Activated CD4-positive, alpha-beta T cell treated with anti-CD3 and anti-CD28 coated beads for 1 hour (primary cell): ENCODE measurements around the gene ABHD16A.

Experiments used
- DNase-seq: peaks from one replicate; pipeline ENCODE4 v3.0.0-alpha.2; 2020

ABHD16A gene

DNA sequence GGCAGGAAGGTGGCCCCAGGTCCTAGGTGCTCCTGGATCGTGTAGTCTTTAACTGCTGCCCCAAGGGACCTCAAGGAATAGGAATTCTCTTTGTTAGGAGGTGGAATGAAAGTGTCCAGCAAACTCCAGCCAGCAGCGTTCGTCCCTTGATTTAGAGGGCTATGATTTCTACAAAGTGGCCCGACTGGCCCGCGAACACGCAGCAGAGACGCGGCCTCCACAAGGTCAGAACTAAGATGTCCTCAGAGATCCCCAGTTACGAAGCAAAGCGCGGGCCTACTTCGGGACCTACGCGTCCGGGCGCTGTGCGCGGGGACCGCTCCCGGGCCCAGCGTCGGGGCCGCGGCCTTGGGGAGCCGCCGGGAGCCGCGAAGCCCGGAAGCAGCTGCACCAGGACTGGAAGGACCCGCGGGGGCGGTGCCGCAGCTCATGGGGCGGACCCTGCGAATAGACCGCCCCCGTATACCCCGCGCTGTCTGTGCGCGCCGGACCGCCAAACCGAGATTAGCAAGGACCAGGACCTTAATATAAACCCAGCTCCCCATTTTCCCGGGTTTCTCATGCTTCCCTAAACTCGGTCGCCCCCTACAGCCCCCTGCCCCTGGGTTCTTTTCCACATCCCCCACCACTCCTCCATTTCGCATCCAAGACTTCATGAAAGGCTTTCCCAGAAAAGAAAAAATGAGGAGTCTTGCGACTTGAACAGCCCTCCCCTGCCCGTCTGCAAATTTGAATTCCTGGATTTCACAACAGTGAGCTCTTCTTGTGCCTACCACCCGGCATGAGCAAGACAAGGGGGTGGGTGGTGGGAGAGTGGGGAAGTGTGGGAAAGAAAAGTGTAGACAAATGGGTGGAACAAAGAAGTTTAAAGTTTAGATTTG lies 42.5 kb downstream of the ABHD16A start, which contains the start of gene C6orf47:
Gene C6orf47 (minus strand): TSS at position 398 of the 881 bp plus-strand sequence. CDS start 831 bp downstream, outside the sequence.
- DNase-seq: peak; percentile 67

DNA sequence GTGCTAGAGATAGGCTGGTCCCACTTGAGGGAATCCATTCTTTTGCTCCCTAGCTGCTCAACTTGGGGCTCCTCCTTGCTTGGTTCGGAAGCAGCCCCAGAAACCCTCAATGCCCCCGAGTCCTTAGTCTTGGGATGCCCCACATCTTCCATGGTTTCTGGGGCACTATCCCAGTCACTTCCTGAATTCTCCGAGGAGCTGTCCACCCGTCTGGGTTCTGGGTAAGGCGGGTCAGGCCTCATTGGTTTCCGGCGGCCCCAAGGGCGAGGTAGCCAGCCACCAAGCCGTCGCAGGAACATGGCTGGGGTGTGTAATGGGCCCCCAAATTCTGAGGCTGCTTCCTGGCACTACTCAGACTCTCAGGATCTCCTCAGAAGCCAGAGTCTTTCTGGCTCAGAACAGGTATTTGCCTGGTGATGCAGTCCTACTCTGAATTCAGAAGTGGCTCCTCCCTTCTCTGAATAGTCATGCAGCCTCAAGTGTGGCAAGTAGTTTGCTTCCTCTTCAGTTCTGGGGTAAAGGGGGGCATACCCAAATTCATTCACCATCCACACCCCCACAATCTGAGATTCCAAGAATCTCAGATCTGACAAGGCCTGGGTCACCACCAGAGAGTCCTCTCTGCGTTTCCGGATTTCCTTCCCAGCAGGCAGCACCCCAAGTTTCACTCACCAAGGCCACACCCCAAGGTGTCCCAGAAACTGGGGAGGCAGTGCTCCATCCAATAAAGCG lies 43.3 kb downstream of the ABHD16A start:
- no peak for DNase-seq

DNA sequence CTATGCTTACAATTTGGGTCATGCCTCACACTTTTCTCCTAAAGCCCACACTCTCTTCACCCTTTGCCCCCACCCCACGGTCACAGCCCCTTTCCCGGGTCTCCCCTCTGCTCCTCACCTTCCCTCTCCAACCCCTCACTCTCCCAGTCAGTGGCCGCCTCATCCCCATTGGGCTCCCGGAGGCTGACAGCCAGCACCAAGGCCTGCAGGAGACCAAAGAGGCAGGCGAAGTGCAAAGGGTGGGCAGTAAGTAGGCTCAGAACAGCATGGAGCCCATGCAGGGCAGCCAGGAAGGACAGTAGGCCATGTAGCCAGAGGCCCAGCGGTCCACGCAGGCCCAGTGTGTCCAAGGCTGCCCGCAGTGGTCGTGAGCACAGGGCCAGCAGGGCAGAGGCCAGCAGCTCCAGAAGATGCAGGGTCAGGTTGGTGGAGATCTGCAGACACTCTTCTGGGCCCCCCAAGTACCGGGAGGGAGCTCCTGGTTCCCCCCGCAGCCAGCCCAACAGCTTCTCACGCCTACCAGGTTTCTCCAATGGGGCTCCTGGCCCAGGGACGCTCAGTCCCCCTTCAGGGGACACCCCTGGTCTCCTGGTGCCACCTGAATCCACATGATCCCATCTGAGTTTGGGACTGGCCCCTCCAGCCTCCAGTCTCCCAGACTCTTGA lies 44.0 kb downstream of the ABHD16A start:
- no peak for DNase-seq

DNA sequence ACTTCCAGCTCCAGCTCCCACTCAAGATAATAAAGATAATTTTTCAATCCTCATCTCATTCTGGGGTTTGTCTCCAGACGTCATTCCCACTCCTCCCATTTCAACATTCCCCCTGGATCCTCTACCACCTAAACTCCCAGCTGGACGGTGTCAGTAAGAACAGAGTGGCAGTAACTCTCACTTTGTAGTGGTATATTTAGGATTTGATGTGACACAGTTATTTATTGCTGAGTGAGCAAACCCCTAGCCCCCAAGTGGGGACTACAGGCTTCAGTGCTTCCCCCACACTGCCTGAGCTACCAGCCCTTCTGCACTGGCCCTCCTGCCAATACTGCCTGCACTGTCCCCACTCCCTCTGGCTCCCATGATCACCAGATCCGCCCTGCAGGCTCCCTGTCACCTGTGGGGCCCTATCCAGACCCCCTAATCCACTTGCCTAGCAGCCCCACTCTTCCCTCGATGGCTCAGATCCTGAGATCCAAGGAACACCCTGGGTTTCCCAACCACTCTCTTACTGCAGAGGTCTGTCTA lies 44.9 kb downstream of the ABHD16A start:
- DNase-seq: no peak

DNA sequence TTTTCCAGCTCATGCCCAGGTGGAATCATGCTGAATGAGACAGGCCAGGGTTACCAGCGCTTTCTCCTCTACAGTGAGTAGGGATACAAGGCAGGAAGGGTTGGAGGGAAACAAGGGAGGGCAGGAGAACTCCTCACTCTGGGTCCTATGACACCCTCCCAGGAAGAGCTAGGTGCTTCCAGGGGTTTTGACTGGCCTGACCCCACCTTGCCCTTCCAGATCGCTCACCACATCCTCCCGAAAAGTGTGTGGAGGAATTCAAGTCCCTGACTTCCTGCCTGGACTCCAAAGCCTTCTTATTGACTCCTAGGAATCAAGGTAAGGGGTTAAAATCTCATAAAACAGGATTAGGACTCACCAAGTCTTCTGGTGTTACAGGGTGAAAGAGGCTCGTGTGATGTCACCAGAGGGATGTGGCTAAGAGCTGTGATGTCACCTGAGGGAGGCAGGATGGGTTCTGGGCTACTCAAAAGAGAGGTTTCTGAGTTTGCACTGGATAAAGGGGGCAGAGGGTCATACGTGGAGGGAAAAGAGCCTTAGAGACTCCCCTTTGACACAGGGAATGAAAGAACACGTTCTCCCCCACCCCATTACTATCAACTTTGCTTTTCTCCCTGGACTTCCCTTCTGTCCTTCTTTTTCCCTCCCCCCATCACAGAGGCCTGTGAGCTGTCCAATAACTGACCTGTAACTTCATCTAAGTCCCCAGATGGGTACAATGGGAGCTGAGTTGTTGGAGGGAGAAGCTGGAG lies 45.5 kb downstream of the ABHD16A start:
- no peak for DNase-seq

DNA sequence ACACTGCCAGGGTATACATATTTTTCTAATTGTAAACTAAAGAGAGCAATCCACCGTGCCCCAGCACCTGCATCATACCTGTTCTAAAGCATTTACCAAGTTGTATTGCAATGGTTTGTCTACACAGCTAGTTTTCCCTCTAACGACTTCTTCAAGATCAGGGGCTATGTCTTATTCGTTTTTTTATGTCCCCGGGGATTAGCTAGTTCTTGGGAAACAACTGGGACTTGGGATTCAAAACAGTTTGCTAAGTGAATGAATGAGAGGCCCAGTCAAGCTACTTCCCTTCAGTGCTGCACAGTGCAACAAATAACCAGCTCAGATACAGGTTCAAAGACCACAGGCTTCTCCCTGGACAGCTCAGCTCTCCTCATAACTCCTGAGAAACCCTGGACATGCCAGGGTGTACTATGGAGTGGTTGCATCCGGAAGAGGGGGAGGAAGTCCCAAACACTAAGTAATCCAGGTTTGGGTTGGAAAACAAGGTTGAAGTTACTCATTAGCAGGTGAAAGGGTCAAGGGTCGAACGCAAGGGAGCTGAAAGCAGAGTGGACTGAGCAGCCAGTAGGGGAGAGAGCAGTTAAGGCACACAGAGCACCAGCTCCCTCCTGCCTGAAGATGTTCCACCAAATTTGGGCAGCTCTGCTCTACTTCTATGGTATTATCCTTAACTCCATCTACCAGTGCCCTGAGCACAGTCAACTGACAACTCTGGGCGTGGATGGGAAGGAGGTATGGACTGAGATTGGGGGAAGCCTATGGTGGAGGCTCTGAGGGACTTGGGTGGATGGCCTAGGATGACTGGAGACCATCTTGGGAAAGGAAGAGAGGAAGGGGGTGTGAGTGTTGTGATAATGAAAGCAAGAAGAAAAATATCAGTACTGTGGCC lies 47.5 kb downstream of the ABHD16A start, which contains the start of gene APOM:
Gene APOM (plus strand): TSS at position 546 of the 889 bp plus-strand sequence. CDS start 73 bp downstream, at position 619.
- no peak for DNase-seq

DNA sequence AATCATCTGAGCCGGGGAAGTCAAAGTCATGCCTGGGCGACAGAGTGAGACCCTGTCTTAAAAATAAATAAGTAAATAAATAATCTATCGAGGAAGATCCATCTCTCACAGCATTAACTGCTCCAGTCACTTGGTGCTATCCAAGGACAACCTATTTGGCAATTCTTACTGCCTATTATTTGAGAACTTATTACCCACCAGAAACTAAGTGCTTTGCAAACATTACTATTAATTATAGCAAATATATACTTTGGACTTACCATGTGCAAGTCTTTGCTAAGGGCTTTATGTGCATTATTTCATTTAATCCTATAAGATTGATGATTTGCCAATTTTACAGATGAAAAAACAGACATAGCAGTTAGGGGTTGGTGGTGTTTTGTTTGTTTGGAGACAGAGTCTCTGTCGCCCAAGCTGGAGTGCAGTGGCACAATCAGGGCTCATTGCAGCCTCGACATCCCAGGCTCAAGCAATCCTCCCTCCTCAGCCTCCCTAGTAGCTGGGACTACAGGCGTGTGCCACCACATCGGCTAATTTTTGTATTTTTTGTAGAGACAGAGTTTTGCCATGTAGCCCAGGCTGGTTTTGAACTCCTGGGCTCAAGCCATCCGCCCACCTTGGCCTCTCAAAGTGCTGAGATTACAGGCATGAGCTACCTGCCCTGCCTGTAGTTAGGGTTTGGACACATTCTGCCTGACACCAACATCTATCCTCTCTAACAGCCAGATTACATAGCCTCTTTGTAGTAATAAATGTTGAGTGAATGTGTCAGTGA lies 48.4 kb downstream of the ABHD16A start:
- DNase-seq: no peak

DNA sequence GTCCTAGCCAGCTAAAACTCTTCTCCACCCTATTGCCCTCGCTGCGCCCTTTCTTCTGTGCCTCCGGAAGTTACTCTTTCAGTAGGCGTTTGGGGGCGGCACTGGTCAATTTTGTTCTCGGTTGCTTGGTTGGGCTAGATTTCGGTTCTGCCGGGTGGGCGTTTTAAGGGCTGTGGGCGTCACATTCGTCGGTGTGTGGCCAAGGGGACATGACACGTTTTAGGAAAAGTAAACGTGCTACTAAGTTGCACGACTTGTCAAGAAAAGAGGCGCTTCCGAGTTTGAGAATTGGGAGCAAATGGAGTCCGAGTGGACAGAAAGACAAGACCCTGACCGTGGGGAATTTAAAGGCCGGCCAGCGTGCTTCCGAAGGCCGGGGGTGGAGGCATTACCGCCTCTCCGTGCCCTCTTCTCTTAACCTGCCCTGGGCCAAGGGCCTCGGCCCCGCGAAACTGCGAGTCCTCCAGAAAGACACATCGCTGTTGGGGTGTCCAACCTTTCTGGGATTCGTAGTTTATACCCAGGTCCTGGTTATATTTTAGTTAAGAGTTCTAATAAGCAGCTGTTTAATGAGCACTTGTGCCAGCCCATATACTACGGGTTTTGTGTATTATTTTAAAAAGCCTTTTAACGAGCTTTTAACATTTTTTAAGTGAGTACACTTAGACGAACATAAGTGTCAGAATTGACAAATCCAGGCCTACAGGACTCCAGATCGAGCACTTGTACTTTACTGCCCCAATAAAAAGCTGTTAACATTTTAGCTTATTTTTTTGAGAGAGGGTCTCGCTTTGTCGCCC lies 50.0 kb downstream of the ABHD16A start:
- DNase-seq: no peak

DNA sequence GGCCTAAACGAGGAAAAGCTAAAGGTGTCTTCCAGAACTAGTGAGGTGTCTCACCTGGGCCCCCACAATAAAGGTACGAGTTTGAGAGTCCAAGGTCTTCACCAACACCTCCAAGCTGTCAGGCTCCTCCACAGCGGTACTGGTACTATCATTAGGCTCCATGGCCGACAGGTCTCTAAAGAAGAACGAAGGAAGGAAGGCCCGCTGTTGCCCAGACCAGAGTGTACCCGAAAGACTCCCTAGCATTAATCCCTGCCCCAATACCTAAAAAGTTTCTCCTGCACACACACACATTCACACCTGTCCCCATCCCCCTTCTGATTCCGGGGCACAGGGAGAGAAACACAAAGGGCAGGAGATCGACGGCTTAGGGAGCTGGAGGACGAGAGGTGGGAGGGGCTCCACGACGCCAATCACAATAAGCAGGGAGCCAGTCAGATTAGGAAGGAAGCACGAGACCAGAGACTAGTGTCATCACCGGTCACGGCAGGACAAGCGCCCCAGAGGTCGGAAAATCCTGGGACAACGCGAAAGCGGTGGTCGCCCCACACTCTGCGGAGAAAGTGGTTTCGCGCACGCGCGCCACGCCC lies 51.4 kb downstream of the ABHD16A start:
- no peak for DNase-seq

DNA sequence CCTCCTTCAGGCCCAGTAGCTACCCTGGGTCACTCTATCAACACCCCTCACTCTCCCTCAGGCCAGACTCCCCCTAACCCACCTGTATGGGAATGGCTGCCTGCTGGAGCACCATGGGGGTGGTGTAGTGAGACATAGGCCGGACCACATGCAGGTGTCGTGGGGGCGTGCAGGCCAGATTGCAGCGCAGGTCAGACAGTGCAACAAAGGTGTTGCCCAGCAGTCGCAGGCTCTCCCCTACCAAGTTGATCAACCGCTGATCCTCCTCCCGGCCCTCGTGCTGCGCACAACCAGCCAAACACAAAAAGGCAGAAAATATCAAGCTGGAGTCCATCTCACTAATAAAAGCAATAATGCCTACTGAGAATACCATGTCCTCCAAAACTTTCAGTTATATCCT lies 57.8 kb downstream of the ABHD16A start:
- DNase-seq: no peak

DNA sequence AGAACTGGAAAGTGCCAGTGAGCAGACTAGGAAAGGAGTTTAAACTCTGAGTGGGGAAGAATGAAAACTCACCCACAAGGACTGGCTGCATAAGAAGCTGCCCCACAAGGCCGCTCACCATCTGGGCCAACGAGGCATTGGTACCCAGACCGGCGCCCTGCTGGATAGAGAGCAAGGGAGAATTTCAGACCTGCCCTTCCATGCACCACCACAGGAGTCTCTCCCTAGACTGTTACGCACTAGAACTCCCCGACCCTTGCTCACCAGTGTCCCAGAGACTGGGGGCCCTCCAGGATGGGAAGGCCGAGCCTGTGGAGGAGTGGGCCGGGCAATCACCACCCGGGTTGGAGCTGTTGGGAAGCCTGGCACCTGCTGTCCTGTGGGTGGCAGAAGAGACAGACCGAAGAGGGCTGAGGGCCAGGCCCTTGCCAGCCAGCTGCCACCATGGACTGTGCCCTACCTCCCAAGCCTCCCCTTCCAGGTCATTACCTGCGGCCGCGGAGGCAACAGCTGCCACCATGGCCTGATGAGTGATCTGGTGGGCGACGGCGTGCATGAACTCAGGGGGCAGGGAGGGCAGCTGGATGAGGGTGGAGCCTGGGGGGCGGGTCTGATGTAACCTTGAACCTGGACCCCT lies 59.2 kb downstream of the ABHD16A start:
- no peak for DNase-seq

DNA sequence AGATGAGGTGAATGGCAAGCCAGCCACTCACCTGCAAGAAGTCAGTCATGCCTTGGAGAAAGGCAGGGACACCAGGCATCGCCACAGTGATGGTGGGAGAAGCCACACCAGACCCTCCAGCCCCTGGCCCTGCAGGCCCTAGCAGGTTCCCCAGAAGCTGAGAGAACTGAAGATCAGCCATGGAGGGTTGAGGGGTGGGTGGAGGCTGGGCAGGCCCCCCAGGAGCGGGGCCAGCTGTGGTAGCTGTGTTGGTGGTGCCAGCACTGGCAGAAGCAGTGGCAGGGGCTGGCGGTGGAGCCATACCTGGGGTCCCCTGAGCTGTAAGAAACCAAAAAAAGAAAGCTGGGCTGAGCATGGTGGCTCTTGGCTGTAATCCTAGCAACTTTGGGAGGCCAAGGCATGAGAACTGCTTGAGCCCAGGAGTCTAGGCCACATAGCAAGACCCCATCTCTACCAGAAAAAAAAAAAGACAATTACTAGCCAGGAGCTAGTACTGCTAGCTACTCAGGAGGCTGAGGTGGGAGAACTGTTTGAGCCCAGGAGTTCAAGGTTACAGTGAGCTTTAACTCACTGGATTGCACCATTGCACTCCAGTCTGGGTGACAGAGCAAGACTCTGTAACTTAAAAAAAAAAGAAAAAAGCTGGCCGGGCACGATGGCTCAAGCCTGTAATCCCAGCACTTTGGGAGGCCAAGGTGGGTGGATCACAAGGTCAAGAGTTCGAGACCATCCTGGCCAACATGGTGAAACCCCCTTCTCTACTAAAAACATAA lies 60.1 kb downstream of the ABHD16A start:
- no peak for DNase-seq

DNA sequence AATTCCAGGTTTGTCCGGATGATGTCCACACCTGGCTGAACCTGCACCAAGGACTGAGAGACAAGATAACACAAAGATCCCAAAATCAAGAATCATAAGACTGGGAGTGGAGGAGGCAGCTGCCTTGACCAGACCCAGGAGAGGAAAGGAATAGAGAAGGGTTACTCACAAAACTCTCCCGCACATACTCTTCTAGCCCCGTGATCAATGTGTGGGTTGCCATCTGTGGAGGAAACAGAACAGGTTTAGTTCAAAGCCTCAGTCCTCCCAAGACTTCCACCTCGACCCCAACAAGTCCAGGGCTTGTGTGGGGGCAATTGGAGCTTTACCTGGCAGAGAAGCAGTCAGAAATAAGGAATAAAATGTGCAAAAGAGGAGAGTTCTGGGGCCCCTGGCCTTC lies 61.8 kb downstream of the ABHD16A start:
- no peak for DNase-seq

DNA sequence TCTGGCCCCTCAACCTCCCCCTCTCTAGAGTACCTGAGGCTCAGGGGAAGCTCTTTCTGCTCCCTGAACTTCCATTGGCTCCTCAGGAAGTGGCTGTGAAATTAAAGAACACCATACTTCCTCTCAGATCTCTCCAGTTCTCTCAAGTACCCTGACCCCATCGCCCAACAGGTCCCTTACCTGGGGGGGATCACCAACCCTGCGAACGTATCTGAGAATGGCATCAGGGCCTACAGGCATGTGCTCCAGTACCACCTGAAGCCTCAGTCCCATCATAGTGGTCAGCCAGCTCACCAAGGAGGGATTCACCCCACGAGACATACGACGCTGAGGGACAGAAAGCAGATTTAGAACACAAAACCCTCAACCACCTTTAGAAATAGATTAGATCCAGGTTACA lies 62.5 kb downstream of the ABHD16A start:
- DNase-seq: no peak

DNA sequence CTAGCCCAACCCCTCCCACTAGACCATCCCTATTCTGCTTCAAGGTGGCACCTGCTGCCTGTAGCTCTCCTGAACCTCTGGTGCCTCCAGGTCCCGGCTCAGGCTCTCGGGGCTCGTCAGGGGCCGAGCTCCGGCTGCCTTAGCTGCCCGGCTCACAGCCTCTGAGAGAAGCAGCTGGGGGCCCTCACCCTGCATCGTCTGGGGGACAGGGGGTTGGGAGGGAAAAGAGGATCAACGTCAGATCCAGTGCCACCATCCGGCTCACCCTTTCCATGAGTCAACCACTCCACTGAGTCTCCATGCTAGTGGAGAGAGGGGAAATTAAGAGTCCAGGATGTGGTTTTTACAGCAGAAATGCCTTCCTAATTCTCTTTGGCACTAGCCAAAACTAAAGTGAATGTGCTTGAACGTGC lies 63.7 kb downstream of the ABHD16A start:
- no peak for DNase-seq

DNA sequence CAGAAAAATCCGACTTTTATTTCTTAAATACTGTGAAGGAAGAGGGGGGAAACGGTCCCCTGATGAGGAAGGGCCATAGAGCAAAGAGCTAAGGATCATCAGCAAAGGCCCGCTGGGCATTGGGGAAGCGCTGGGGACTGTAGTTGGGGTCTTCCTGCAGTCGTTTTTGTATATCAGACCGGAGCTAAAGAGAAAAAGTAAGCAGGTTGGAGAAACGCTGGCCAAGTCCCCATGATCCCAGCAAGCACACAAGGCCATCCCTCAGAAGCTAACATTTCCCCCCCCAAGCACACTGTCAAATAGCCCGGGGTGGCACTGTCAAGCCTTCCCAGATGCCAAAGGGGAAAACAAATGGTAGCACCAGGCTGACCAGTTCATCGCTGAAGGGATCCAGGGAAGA lies 64.1 kb downstream of the ABHD16A start:
- no peak for DNase-seq
